ENCODE data around the gene PPP4R4. TPM values are rescaled to one million over a fixed set of nuclear protein-coding genes. Genes with fewer than 3 reads are reported as not detected.
"Not testable (repeated sequence)": the region's sequence is repeated elsewhere in the genome, so short reads cannot be mapped to it uniquely, and the experiment has no call there.

Gene PPP4R4
- total and polyA plus RNA-seq, 8 donors: 0.43 to 3.7 (median 0.62) TPM

- TF ChIP-seq CTCF (IDR thresholded peaks at IDR 0.05): no peak
- intact Hi-C loops (cut with DNase I): no loop called here
Measured at GRCh38 chr14:94267352-94267751, 93.2 kb downstream of the PPP4R4 start.

GRCh38 chr14:94268582-94268981, 94.5 kb downstream of the PPP4R4 start:
- H3K36me3 ChIP-seq; H3K4me1 ChIP-seq; H3K9me3 ChIP-seq; ATAC-seq; DNase-seq; H3K4me3 ChIP-seq; H3K27ac ChIP-seq; H3K27me3 ChIP-seq; intact Hi-C loops (cut with DNase I): not testable (repeated sequence)

More at GRCh38 chr14:94267352-94267751, 93.2 kb downstream of the PPP4R4 start:
- Histone ChIP-seq H3K4me1 (no peaks in the 10 kb centered on the region), H3K36me3 (no peaks in the 10 kb centered on the region), H3K9me3 (peaks cover 0 to 13% of the 10 kb centered on the region in 2 donors), H3K27me3 (no peaks in the 10 kb centered on the region), H3K4me3 (no peak overlapping the region), H3K27ac (no peak overlapping the region)
- ATAC-seq (no peak), DNase-seq (no peak)

- intact Hi-C loops (cut with DNase I): no loop called here
- ATAC-seq: no peak
Measured at GRCh38 chr14:94269156-94269555, 95.0 kb downstream of the PPP4R4 start.

GRCh38 chr14:94276898-94277561, 102.9 kb downstream of the PPP4R4 start:
- H3K27ac ChIP-seq; H3K27me3 ChIP-seq; intact Hi-C loops (cut with DNase I); H3K9me3 ChIP-seq; H3K4me3 ChIP-seq; H3K4me1 ChIP-seq; DNase-seq; H3K36me3 ChIP-seq: not testable (repeated sequence)
- ATAC-seq: peak; percentile 74

More at GRCh38 chr14:94269156-94269555, 95.0 kb downstream of the PPP4R4 start:
- Histone ChIP-seq H3K9me3 (no peaks in the 10 kb centered on the region), H3K4me1 (no peaks in the 10 kb centered on the region), H3K27ac (no peak overlapping the region), H3K36me3 (no peaks in the 10 kb centered on the region), H3K27me3 (no peaks in the 10 kb centered on the region), H3K4me3 (no peak overlapping the region)
- no peak for TF ChIP-seq CTCF (IDR thresholded peaks at IDR 0.05)
- DNase-seq: no peak

GRCh38 chr14:94278731-94279130, 104.6 kb downstream of the PPP4R4 start:
- TF ChIP-seq CTCF (IDR thresholded peaks at IDR 0.05): no peak
- Histone ChIP-seq H3K4me3 (no peak overlapping the region), H3K9me3 (no peaks in the 10 kb centered on the region), H3K27ac (no peak overlapping the region), H3K36me3 (no peaks in the 10 kb centered on the region), H3K4me1 (no peaks in the 10 kb centered on the region), H3K27me3 (no peaks in the 10 kb centered on the region)
- DNase-seq: no peak
- no peak for ATAC-seq
- intact Hi-C loops (cut with DNase I): no loop called here

GRCh38 chr14:94282991-94283723, 109.0 kb downstream of the PPP4R4 start:
- intact Hi-C loops (cut with DNase I): no loop called here
- ATAC-seq: no peak
- H3K27ac ChIP-seq: no peak overlapping the region
- H3K27me3 ChIP-seq: no peaks in the 10 kb centered on the region
- H3K9me3 ChIP-seq: no peaks in the 10 kb centered on the region
- H3K36me3 ChIP-seq: no peaks in the 10 kb centered on the region
- H3K4me1 ChIP-seq: no peaks in the 10 kb centered on the region
- no peak overlapping the region for H3K4me3 ChIP-seq
- TF ChIP-seq CTCF (IDR thresholded peaks at IDR 0.05): no peak
- no peak for DNase-seq
